ENCODE measurements around the gene ZNF507.

The ZNF507 gene

DNA sequence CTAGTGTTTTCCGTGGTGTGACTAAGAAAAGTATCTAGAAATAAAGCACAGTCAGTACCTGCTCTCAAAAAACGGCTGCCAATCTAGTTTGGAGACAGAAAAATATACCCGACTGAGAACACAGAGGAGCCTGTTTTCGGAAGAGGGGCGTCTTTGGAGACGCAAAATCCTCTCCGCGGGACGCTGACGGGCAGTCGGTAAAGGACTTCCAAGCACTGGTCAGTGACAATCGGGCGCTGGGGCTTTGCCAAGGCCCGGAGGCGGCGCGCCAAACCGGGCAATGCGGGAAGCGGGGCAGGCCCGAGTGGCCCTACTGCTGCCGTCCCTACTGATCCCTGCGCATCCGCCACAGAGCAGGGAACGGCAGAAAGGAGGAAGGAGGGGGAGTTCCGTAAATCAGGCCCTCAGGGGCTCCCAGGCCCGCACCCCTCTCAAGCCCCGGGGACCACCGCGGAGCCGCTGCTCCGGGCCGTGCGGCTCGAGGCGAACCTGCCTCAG, 59.6 kb downstream of the ZNF507 start:
- Histone ChIP-seq H3K27ac (peak overlapping the region; percentile 100), H3K4me1 (peaks cover 0 to 20% (median 12%) of the 10 kb centered on the region in 4 donors), H3K36me3 (peaks cover 0 to 13% (median 11%) of the 10 kb centered on the region in 3 donors), H3K9me3 (no peaks in the 10 kb centered on the region), H3K4me3 (peak overlapping the region; percentile 93 to 97), H3K27me3 (no peaks in the 10 kb centered on the region)
- TF ChIP-seq, protein P1, sequence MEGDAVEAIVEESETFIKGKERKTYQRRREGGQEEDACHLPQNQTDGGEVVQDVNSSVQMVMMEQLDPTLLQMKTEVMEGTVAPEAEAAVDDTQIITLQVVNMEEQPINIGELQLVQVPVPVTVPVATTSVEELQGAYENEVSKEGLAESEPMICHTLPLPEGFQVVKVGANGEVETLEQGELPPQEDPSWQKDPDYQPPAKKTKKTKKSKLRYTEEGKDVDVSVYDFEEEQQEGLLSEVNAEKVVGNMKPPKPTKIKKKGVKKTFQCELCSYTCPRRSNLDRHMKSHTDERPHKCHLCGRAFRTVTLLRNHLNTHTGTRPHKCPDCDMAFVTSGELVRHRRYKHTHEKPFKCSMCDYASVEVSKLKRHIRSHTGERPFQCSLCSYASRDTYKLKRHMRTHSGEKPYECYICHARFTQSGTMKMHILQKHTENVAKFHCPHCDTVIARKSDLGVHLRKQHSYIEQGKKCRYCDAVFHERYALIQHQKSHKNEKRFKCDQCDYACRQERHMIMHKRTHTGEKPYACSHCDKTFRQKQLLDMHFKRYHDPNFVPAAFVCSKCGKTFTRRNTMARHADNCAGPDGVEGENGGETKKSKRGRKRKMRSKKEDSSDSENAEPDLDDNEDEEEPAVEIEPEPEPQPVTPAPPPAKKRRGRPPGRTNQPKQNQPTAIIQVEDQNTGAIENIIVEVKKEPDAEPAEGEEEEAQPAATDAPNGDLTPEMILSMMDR (IDR thresholded peaks at IDR 0.05), result no peak
- DNase-seq, result peak; percentile 59 to 84
- intact Hi-C loops (cut with DNase I; ENCODE audit: low total_unique reads), result loop anchor here (2.0 to 10.0 kb wide), 3 partner anchors 63 to 270 kb away; partner anchors contain the start of genes ANKRD27, PDCD5 and RGS9BP

DNA sequence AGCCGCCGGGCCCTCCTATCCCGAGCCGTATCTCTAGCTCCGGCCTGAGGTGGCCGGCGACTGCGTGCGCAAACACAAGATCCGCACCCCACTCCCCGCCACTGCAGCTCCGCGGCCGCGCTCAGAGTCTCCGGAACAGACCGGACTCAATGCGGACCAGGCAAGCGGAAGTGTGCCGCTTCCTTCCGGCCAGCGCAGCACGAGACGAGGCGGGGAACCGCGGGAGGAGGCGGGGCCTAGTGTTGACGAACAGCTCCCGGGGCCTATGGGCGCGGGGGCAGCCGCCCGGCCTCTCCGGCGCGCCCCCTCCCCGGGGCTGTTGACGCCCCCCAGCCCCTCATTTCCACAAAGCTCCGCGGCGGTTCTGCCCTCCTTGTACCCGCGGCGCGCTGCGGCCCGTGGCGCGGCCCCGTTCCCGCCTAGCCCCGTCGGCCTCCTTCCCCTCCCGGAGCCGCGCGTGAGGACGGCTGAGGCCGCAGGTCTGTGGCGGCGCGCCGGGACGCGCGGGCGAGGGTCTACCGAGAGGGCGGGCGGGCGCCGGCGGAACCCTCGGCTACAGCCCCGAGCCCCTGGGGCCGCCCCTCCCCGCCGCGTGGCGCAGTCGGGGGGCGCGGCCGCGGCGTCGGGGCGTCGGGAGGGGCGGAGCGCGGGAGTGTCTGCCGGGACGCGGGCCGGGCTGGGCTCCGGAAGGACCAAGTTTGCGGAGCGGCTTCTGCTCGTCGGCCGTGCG, 60.2 kb downstream of the ZNF507 start, which contains the start of gene DPY19L3:
Gene DPY19L3 (plus strand): TSS at position 340 of the 730 bp plus-strand sequence. CDS start 2,484 bp downstream, outside the sequence.
- peaks cover 0 to 20% (median 12%) of the 10 kb centered on the region in 4 donors for H3K4me1 ChIP-seq
- TF ChIP-seq, protein P1 (IDR thresholded peaks at IDR 0.05), result peak in 1 of 2 experiments; percentile 2
- intact Hi-C loops (cut with DNase I; ENCODE audit: low total_unique reads), result loop anchor here (2.0 to 10.0 kb wide), 3 partner anchors 63 to 269 kb away; partner anchors contain the start of genes ANKRD27, PDCD5 and RGS9BP
- H3K4me3 ChIP-seq, result peak within 1 kb of the TSS; percentile 93 to 97
- H3K27ac ChIP-seq, result peak within 1 kb of the TSS; percentile 100
- H3K9me3 ChIP-seq, result no peaks in the 10 kb centered on the region
- peaks cover 0 to 15% (median 14%) of the 10 kb centered on the region in 3 donors for H3K36me3 ChIP-seq
- H3K27me3 ChIP-seq, result no peaks in the 10 kb centered on the region
- DNase-seq, result peak; percentile 94 to 97

DNA sequence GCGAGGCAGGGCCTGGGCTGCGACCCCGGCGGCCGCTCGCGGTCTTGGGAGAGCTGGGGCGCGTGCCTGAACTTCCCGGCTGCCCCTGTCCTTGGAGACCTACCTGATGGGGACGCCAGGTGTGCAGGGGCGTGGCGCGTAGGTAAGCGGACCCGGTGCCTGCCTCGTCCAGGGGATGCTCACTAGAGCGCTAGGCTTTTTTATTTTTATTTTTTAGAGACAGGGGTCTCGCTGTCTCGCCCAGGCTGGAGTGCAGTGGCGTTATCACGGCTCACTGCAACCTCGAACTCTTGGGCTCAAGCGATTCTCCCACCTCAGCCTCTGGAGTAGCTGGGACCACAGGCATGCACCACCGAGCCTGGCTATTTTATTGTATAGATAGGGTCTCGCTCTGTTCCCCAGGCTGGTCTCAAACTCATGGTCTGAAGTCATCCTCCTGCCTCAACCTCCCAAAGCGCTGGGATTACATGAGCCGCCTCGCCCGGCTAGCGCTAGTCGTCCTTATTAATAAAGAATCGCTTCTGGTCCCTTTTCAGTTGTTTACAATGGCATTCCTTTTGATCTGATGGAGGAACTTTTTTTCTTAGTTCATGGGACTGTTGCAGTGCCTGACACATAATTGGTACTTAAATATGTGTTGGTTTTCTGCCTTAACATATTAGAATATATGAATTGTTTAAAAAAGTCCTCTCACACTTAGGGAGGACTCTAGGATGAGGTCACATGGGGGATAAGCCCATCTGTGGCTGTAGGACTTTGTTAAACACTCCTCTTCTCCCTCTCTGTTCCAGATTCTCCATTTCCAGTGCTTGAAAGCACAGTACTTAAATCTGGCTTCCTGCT, 61.0 kb downstream of the ZNF507 start:
- H3K4me3 ChIP-seq, result peak overlapping the region; percentile 93 to 97
- H3K36me3 ChIP-seq, result peaks cover 3 to 23% (median 22%) of the 10 kb centered on the region in 3 donors
- peaks cover 0 to 20% (median 12%) of the 10 kb centered on the region in 4 donors for H3K4me1 ChIP-seq
- intact Hi-C loops (cut with DNase I; ENCODE audit: low total_unique reads), result loop anchor here (5.0 to 10.0 kb wide), 2 partner anchors 64 to 178 kb away; partner anchors contain the start of gene PDCD5
- TF ChIP-seq, protein P1 (IDR thresholded peaks at IDR 0.05), result no peak
- no peak for DNase-seq
- H3K27me3 ChIP-seq, result no peaks in the 10 kb centered on the region
- H3K27ac ChIP-seq, result peak overlapping the region; percentile 100
- no peaks in the 10 kb centered on the region for H3K9me3 ChIP-seq

DNA sequence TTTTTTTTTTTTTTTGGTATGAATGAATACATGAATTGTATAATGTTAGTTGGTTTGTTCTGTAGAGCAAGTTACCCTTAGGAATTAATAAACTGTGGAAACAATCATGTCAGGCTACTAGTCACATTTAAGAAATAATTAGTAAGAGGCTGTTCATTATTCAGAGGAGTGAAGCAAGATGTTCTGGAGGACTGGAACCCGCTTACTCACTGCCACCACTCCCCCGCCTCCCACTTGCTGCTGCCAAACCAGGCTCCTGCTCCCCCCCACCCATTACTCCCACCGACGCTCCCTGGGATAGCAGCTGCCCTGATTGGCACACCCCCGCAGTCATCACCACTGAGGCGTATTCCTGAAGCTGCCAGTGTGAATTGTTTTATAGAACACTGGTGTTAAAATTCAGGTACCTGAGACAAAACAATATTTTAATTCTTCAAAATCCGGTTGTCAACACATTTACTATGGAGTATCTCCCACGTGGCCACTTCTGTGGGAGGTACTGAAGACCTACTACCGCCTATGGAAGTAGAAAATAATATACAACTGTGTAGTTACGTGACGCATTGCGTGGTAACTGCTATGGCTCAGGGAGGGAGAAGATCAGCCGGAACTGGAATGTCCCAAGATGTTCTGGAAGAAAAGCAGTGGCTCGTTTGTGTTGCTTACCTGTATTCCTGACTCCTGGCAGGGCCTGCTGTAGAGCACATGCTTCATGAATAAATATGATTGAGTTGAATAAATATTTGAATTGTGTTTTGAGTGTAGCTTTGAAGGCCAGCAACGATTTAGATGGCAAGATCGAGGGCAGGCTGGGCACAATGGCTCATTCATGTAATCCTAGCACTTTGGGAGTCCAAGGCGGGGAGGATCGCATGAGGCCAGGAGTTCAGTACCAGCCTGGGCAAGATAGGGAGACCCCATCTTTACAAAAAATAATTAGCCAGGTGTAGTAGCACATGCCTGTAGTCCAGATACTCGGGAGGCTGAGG, 61.9 kb downstream of the ZNF507 start:
- TF ChIP-seq, protein P1 (IDR thresholded peaks at IDR 0.05), result no peak
- no peaks in the 10 kb centered on the region for H3K27me3 ChIP-seq
- peaks cover 0 to 20% (median 12%) of the 10 kb centered on the region in 4 donors for H3K4me1 ChIP-seq
- intact Hi-C loops (cut with DNase I; ENCODE audit: low total_unique reads), result loop anchor here (5.0 to 10.0 kb wide), 2 partner anchors 65 to 178 kb away; partner anchors contain the start of gene PDCD5
- H3K27ac ChIP-seq, result peak overlapping the region; percentile 100
- H3K36me3 ChIP-seq, result peaks cover 12 to 32% (median 28%) of the 10 kb centered on the region in 3 donors
- H3K4me3 ChIP-seq, result no peak overlapping the region
- no peaks in the 10 kb centered on the region for H3K9me3 ChIP-seq
- peak in 1 of 2 donors; percentile 23 for DNase-seq
